KOPT-K1 (cell line): ENCODE data around the gene UBE3A.
"Not testable (repeated sequence)": the region's sequence is repeated elsewhere in the genome, so short reads cannot be mapped to it uniquely, and the experiment has no call there.

Source experiments
- H3K27ac ChIP-seq: fragments of 200-600 bp; sonication (generic); 2 replicates; pipeline ENCODE4 v1.5.1; 2016; ENCODE audit warnings: antibody characterized with exemption, mild to moderate bottlenecking, low read depth, low read length; ENCODE audit not compliant: poor library complexity, severe bottlenecking
- H3K36me3 ChIP-seq: fragments of 200-600 bp; sonication (generic); 2 replicates; pipeline ENCODE4 v1.5.1; 2017; ENCODE audit warnings: antibody characterized with exemption, mild to moderate bottlenecking, low read length, moderate library complexity; ENCODE audit not compliant: insufficient read depth
- H3K9me3 ChIP-seq: fragments of 200-600 bp; sonication (generic); 2 replicates; pipeline ENCODE4 v1.5.1; 2017; ENCODE audit warnings: antibody characterized with exemption, low read length, mild to moderate bottlenecking; ENCODE audit not compliant: insufficient read depth, poor library complexity, severe bottlenecking

UBE3A gene

DNA sequence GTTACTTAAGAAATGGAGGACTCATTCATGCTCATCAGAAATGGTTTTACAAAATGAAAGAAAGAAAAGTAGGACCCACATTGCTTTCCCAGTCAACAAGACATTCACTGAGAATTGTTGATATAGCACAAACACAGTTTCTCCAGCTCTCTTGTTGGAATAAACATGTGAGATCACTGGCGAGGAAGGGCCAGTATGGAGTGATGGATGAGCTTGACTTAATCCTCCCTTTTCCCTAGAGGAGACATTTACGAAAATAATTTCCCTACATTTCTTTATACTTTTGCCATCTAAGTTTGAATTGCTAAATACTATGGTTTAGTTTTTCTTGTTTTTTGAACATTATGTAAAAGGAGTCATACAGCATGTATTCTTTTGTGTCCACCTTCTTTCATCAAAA is 15.9 kb upstream of the UBE3A start:
- no peak overlapping the region for H3K27ac ChIP-seq
- no peaks in the 10 kb centered on the region for H3K36me3 ChIP-seq
- peaks cover 14% of the 10 kb centered on the region for H3K9me3 ChIP-seq

DNA sequence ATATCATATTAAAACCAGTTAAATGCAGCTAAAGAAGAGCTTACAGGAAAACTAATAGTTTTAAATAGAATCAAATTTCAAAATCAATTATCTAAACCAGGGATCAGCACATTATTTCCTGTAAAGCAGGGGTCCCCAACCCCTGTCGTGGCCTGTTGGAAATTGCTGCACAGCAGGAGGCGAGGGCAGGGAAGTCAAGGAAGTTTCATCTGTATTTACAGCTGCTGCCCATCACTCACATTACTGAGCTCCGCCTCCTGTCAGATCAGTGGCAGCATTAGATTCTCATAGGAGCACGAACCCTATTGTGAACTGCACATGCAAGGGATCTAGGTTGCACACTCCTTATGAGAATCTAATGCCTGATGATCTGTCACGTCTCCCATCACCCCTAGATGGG is 14.4 kb upstream of the UBE3A start:
- peaks cover 14% of the 10 kb centered on the region for H3K9me3 ChIP-seq
- not testable (repeated sequence) for H3K36me3 ChIP-seq, H3K27ac ChIP-seq

DNA sequence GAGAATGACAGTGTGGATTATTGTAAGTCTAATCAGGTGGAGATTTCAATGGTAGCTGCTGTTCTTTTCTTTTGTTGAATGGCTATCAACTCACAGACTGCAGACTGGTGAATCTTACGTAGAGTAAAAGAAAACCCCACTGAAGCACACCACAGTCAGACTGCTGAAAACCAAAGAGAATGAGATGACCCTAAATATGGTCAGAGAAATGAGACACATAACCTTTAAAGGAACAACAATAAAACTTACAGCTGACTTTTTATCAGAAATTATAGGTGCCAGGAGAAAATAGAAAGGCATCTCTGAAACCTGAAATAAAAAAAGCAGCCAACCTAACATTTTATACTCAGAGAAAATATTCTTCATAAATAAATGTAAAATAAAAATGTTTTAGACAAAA is 12.7 kb upstream of the UBE3A start:
- H3K36me3 ChIP-seq: no peaks in the 10 kb centered on the region
- H3K27ac ChIP-seq: no peak overlapping the region
- H3K9me3 ChIP-seq: peaks cover 14% of the 10 kb centered on the region

DNA sequence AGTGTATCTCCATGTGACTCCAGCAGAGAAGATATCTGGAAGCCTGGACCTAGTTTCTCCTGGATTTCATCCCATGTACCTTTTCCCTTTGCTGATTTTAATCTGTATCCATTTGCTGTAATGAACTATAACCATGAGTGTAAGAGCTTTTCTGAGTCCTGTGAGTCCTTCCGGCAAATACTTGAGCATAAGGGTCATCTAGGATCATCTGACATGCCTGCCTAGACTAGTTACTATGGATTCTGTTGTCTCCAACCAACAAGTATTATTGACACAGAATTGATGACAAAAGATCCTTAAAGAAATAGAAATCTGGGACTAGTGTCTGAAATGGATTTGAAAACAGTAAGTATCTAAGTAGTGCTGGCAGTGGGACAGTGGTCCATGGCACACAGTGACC is 11.3 kb upstream of the UBE3A start:
- Histone ChIP-seq H3K9me3 (peaks cover 14% of the 10 kb centered on the region), H3K36me3 (no peaks in the 10 kb centered on the region), H3K27ac (no peak overlapping the region)

DNA sequence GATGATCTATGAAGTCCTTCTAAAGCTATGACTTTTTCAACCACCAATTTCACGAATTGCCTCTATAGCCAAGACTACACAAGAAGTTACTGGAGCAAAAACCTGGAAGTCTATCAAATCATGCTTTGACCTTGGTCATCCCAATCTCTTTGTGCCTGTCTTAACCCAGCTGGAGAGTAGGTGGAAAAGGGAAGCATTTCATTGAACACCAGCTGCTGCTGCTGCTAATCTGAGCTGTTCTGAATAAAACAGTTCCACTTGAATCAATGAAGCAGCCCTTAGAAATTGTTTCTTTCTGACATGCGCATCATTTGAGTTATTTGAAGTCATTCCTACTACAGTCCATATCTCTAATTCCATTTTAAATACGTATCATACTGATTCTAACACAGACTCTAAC is 7.3 kb upstream of the UBE3A start:
- Histone ChIP-seq H3K27ac (no peak overlapping the region), H3K36me3 (no peaks in the 10 kb centered on the region), H3K9me3 (peaks cover 7% of the 10 kb centered on the region)

DNA sequence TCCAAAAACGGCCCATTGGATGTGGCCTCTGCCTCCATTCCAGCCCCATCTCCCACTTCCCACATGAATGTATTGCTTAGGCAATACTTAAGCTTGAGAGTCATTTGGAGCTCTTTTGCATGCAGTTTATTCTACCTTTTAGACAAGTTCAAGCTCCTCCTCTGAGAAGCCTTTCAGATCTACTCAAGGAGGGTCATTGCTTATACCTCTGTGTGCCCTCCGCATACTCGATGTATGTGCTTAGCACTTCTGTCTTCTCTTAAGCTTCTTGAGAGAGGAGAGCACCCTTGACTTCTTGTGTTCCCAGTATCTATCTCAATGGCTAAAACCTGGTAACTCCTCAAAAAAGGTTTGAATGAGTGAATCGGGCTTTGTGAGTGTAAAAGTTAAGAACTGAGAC is 6.6 kb upstream of the UBE3A start:
- no peak overlapping the region for H3K27ac ChIP-seq
- peaks cover under 1% of the 10 kb centered on the region for H3K9me3 ChIP-seq
- no peaks in the 10 kb centered on the region for H3K36me3 ChIP-seq

DNA sequence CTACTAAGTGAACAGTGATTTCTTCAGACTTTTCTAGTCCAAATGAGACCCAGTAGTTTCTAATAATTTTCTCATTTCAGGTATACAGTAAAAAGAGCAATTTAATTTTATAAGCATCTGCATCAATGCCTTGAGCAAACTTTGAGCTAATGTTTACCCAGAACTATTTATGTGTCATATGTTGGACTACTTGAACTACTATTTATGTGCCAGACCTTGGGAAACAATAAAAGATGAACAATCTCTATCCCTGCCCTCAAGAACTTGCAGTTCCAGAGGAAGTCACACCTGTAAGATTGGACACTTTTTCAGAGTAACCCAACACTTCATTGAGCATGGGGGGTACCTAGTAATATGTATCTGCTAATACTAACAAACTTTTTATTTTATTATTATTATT is 2.3 kb upstream of the UBE3A start:
- peaks cover 1% of the 10 kb centered on the region; the same call in 1 of the 2 replicates for H3K36me3 ChIP-seq
- no peak overlapping the region for H3K27ac ChIP-seq
- no peaks in the 10 kb centered on the region for H3K9me3 ChIP-seq

DNA sequence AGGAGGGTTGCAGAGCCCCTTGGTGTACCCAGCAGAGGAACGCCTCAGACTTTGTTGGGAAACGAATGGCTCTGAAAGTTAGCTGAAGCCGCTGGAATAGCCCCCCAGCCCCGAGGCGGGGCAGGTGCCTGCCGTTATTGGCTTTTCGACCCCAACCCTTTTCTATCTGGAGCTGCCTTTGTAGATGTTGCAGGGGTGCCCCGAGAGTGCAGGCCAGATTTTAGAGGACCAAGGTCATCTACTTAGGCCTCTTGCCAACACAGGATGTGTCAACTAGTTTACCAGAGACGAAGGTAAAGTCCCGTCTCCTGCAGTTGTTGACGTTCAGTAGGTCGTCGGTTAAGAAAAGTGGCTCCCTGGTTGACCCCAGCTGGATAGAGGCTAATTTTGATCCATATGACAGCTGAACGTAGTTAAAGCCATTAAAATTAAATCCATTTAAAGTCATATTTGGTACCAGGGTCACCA is 579 bp upstream of the UBE3A start:
- H3K36me3 ChIP-seq: peaks cover 17% of the 10 kb centered on the region
- no peaks in the 10 kb centered on the region for H3K9me3 ChIP-seq
- peak overlapping the region; percentile 93 for H3K27ac ChIP-seq

DNA sequence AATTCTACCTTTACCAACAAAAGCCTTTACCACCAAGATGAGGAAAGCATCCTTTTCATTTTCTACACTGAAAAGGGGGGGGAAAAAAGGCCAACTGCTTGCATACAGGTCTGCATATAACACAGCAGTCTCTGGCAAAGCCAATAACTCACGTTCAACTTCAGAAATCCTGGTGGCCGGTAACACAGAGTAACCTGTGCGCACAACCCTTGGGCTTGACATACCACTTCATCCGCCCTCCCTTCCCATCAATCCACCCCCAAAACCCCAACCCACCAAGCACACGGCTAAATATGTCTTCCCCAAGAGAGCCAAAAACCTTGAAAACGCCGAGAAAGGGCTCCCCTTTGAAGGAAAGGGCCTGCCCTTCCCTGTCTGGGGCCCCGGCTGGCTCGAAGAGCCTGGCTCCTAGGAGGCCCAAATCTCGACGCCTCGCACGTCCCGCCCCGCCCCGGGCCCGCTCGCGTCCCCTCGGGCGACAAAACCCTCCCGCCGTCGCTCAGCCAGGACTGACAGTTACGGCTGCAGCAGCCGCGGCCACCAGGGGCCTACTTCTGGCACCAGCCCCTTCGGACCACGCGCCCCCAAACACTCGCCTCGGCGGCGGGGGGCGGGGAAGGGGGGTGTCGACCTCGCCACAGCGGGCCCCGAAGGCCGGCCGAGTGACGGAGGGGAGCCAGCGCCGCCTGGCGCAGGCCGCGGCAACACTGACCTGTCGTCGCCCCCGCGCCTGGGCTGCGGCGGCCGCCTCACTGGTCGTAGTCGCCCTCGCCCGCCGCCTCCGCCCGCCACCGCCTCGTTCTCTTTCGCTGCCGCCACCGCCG is 835 bp downstream of the UBE3A start:
- Histone ChIP-seq H3K9me3 (no peaks in the 10 kb centered on the region), H3K36me3 (peaks cover 17% of the 10 kb centered on the region), H3K27ac (peak overlapping the region; percentile 93)

DNA sequence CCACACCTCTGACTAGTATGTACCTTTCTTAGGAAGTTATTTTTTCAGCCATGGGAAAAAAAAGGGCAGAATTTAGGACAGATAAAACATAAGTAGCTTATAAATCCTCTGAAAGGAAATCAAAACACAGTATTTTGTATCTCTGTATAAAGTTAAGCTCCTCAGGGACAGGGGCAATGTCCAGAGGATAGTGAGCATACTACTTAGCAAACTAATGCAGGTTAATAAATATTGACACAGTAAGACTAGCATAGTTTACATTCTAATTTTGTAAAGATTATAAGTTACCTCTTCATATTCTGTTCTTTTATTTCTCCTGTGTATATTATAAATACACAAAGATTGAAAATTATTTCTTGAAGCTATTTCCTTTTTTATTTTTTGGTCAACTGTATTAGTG is 2.1 kb downstream of the UBE3A start:
- H3K9me3 ChIP-seq: no peaks in the 10 kb centered on the region
- peaks cover 17% of the 10 kb centered on the region for H3K36me3 ChIP-seq
- no peak overlapping the region for H3K27ac ChIP-seq

DNA sequence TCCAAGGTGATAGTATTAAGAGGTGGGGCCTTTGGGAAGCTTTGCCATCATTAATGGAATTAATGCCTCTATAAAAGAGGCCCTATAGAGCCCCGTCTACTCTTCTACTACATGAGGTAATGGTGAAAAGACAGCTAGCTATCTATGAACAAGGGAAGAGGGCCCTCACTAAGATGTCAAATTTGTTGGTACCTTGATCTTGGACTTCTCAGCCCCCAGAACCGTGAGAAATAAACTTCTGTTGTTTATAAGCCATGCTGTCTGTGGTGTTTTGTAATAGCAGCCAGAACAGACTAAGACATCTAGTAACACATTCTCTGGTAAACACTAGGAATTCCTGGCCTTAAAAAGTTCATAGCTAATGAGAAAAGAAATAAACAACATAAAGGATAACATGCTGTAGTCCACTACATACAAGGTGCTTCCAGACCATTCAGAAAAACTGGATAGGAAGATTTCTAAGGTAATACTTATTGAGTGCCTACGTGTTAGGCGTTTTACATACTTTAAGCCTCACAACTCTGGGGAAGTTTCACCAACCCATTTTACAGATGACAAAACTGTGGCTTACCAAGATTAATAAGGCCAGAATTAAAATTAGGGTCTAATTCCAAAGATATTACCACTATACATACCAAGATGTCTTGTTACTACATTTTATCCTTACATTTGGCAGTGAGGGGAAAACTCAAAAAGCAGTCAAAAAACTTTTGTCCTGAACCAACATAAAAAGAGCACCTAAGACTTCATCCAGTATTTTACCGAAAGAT is 3.2 kb downstream of the UBE3A start:
- Histone ChIP-seq H3K27ac (no peak overlapping the region), H3K9me3 (no peaks in the 10 kb centered on the region), H3K36me3 (peaks cover 17% of the 10 kb centered on the region)

DNA sequence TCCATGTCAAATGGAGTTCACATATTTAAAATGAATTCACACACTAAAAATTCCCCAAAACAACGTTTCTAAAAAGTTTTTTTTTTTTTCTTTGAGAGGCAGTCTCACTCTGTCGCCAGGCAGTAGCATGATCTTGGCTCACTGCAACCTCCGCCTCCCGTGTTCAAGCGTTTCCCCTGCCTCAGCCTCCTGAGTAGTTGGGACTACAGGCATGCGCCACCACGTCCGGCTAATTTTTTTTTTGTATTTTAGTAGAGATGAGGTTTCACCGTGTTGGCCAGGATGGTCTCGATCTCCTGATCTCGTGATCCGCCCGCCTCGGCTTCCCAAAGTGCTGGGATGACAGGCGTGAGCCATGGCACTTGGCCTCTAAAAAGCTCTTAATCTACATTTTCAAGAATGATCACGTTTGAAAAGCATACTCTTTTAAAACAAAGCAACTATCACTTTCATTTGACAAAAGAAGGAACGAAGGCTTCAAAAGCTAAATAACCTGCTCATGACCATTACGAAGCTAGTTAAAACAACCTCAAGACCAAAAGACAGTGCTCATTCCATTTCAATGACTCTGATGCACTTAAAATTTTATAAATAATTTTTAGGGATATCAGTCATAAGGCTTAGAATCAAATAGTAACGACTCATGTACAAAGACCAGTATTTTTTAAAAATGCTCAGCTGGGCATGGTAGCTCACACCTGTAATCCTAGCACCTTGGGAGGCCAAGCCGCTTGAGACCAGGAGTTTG is 5.5 kb downstream of the UBE3A start:
- Histone ChIP-seq H3K36me3 (peaks cover 25% of the 10 kb centered on the region), H3K27ac (no peak overlapping the region), H3K9me3 (peaks cover 8% of the 10 kb centered on the region)

DNA sequence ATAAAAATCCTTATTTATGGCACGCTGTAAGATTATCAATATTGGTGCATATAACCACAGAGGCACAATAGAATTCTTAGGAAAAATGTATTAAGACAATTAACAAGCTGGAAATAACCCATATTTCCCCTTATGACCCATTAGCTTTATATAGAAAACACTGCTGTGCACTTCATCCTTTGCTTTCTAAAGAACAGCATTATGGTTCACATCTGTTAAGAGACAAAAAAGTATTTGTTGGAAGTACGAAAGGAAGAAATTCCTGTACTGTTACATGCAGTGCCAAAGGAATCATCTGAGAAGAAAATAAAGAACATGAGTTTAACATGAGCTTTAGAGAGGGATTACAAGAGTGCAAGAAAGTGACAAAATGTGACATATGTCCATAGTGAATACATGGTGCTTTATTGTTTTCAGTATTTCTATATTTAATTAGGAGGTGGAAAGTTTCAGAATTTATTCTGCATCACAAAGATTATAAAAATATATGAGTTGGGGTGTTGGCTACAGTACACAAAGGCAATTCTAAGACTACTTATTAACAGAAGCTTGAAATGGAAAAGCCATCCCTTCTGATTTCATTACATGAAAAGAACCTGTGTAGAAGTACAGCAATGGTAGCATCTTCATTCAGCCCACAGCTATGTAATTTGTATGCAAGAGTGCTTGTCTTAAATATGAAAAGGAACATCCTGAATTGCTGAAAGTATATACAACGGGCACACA is 6.8 kb downstream of the UBE3A start:
- Histone ChIP-seq H3K36me3 (peaks cover 27% of the 10 kb centered on the region), H3K27ac (no peak overlapping the region), H3K9me3 (peaks cover 17% of the 10 kb centered on the region)

DNA sequence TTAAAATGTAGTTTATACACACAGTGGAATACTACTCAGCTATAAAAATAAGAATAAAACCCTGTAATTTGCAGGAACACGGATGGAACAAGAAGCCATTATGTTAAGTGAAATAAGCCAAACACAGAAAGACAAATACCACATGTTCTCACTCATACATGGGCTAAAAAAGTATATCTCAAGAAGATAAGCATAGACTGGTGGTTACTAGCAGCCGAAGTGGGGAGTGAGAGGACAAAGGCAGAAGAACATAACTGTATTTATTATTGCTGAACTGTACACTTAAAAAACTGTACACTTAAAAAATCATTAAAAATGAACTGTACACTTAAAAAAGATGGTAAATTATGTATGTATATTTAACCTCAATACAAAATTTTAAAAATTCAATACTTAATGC is 11.0 kb downstream of the UBE3A start:
- Histone ChIP-seq H3K36me3 (peaks cover 32% of the 10 kb centered on the region), H3K9me3 (peaks cover 53% of the 10 kb centered on the region), H3K27ac (no peak overlapping the region)
